GM12801 (cell line): ENCODE measurements around the gene ZDHHC9.

Experiments used
- CTCF ChIP-seq: IDR thresholded peaks from one replicate; pipeline ENCODE4 v1.5.1; 2011; ENCODE audit warnings: control low read depth; ENCODE audit not compliant: insufficient read length; ENCODE audit errors: extremely low read depth

ZDHHC9 gene

GRCh38 chrX:129808158-129808828 is 35.4 kb downstream of the ZDHHC9 start:
- no peak for TF ChIP-seq CTCF

GRCh38 chrX:129804806-129805205 is 38.9 kb downstream of the ZDHHC9 start:
- TF ChIP-seq CTCF, result no peak

- TF ChIP-seq CTCF, result no peak
Observed at GRCh38 chrX:129802863-129803262, 40.8 kb downstream of the ZDHHC9 start.

GRCh38 chrX:129800186-129800585 is 43.5 kb downstream of the ZDHHC9 start:
- no peak for TF ChIP-seq CTCF

GRCh38 chrX:129798888-129799287 is 44.8 kb downstream of the ZDHHC9 start:
- TF ChIP-seq CTCF, result no peak

GRCh38 chrX:129798456-129798855 is 45.2 kb downstream of the ZDHHC9 start:
- no peak for TF ChIP-seq CTCF

- no peak for TF ChIP-seq CTCF
Observed at GRCh38 chrX:129797251-129797906, 46.3 kb downstream of the ZDHHC9 start.
